HG03039 (cell line): Measurements from ENCODE around the gene LINGO3.
A peak's percentile ranks its signal among the peaks of the same experiment; 100 is the strongest.

Source experiments
- ATAC-seq: cut with Tn5 transposase; IDR thresholded peaks from one replicate; pipeline ENCODE4 v1.9.1; 2021; ENCODE audit warnings: mild to moderate bottlenecking, moderate library complexity; ENCODE audit not compliant: unreplicated experiment

The LINGO3 gene

DNA sequence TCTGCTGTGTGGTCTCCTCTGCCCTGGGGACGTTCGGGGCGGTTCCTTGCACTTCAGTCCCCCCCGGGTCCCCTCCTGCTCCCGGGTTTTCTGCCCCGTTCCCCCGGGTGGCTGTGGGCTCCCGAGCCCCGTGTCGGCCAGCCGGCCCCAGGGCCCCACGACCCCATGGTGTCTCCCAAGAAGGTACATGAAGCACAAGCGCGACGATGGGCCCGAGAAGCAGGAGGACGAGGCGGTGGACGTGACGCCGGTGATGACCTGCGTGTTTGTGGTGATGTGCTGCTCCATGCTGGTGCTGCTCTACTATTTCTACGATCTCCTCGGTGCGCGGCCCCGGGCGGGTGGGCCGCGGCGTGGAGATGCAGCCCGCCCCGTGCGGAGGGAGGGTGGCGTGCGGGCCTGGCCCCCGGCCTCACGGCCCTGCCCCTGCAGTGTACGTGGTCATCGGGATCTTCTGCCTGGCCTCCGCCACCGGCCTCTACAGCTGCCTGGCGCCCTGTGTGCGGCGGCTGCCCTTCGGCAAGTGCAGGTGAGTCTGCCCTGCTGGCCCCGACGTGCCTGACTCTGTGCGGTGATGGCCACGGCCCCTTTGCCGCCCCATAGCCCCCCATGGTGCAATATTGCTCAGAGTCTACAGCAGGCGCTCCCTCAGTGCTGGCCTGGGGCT, 31.8 kb upstream of the LINGO3 start:
- no peak for ATAC-seq

DNA sequence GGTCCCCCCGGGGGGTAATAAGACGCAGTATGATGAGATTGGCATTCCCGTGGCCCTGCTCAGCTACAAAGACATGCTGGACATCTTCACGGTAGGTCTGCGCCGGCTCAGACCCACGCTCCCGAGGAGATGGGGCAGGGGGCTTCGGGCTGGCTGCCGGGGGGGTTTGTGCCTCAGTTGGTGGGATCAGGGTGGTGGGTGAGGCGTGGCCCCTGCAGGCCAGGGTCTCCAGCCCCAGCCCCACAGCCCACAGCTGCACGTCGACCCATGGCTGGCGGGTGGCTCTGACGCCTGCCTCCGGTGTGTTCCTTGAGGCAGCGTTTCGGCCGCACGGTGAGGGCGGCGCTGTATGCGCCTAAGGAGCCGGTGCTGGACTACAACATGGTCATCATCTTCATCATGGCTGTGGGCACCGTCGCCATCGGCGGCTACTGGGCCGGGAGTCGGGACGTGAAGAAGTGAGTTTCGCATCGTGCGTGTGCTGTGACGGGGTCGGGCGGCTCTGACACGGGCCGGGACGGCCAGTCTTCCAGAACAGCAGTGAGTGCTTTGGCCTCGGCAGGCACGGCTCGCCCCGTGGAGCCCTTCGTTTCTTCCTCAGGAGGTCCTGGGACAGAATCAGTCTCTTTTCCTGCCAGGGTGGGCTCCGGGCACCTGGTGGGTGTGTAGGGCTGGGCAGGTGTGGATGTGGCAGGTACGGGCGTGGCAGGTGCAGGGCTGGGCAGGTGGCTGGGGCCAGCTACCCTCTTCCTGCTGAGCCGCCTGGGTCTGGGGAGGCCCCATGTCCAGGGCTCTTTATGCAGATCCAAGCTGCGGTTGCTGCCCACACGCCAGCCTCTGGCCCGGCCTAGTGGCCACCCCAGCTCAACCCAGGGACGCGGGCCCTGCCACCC, 31.0 kb upstream of the LINGO3 start:
- ATAC-seq = no peak

DNA sequence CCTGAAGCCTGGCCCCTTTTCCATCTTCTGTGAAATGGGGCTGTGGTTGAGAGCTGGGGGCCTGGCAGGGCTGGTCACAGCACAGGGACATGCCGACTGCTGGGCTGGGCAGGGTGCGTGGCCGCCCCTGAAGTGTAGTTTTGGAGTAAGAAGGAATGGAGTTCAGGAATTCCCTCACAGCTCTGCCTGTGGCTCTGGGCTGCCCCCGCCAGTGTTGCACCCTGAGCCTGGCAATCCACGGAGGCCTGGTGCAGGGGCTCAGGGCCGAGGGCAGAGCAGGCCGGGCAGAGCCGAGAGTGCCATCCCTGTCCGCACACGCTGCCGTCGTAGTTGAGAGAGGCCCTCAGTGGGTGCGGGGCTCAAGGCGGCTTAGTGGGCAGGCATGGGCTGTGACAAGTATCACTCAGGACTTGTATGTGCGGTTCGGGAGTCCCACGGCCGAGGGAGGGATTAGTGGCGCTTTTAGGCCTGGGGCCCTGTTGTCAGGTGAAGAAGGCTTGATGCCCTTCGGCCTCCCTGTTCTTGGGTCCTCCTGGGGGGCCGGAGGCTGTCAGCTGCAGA, 30.2 kb upstream of the LINGO3 start:
- ATAC-seq = no peak

DNA sequence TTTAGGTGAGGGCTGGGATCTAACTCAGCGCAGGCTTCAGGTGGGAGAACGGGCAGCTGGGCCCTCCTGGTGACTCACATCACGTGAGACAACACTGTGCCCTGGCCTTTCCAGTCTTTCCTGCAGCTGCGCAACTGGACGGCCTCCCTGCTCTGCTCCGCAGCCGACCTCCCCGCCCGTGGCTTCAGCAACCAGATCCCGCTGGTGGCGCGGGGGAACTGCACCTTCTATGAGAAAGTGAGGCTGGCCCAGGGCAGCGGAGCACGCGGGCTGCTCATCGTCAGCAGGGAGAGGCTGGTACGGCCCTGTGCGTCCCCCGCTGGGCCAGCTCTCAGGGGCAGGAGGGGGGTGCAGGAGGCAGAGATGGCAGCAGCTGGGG, 29.4 kb upstream of the LINGO3 start:
- no peak for ATAC-seq

DNA sequence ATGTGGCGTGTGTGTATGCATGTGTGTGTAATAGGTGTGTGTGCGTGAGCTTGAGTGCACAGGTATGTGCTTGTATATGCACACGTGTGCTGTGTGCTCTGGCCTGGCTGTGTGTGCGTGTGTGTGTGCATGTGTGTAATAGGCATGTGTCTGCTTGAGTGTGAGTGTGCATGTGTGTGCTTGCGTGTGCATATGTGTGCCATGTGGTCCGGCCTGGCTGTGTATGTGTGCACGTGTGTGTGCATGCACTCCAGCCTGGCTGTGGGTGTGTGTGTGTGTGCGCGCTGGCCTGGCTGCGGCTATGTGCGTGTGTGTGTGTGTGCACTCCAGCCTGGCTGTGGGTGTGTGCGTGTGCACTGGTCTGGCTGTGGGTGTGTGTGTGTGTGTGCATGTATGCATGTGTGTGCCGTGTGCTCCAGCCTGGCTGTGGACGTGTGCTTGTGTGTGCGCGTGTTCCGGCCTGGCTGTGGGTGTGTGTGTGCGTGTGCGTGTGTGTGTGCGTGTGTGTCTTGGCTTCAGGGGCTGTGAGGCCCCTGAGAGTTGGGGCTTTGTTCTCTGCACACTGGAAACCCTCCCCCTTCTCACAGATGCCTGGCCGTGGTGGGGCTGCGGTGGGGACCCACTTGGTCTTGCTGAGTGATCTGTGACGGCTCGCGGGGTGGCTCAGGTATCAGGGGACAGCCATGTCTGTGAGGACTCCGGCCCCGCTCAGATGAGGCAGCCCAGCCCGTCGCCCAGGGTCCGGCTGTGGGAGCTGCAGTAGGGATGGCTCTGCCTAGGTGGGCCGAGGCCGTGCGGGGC, 28.8 kb upstream of the LINGO3 start:
- ATAC-seq = no peak

DNA sequence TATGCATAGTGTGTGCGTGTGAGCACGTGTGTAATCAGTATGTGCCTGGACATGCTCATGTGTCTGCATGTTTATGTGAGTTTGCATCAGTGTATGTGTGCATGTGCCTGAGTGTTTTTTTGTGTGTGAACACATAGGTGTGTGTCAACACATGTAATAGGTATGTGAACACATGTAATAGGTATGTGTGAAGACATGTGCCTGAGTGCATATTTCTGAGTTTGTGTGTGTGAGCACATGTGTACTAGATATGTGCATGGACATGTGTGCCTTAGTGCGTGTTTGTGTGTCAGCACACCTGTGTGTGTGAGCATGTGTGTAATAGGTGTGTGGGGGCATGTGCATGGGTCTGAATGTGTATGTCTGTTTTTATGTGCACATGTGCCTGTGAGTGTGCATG, 27.9 kb upstream of the LINGO3 start:
- no peak for ATAC-seq

DNA sequence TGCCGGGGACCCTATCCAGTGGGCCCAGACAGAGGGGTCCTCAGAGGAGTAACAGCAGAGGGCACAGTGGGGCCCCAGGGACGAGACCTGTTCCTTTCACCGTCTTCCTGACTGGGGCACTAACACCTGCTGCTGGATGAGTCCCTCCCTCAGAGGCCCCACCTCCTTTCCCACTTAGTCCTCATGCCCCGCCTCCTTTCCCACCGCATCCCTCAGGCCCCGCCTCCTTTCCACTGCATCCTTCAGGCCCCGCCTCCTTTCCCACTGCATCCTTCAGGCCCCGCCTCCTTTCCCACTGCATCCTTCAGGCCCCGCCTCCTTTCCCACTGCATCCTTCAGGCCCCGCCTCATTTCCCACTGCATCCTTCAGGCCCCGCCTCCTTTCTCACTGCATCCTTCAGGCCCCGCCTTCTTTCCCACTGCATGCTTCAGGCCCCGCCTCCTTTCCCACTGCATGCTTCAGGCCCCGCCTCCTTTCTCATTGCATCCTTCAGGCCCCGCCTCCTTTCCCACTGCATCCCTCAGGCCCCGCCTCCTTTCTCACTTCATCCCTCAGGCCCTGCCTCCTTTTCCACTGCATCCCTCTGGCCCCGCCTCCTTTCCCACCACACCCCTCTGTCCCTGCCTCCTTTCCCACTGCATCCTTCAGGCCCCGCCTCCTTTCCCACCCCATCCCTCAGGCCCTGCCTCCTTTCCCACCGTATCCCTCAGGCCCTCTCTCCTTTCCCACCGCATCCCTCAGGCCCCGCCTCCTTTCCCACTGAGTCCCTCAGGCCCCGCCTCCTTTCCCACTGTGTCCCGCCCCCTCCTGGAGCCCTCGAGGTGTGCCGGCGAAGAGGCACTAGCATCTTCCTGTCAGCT, 27.3 kb upstream of the LINGO3 start:
- no peak for ATAC-seq

DNA sequence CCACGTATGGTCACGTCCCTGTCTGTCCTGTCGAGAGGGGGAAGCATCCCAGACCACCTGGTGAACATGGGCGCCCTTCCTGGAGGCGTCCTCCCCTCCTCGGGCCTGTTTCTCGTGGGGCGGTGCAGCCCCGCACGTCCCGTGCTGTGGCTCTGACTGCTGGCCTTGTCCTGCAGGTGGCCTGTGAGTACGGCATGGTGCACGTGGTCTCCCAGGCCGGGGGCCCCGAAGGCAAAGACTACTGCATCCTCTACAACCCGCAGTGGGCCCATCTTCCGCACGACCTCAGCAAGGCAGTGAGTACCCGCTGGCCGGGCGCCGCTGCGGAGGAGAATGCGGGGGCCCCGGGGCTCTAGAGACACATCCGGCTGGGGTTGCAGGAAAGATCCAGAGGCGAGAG, 26.5 kb upstream of the LINGO3 start:
- ATAC-seq = no peak

DNA sequence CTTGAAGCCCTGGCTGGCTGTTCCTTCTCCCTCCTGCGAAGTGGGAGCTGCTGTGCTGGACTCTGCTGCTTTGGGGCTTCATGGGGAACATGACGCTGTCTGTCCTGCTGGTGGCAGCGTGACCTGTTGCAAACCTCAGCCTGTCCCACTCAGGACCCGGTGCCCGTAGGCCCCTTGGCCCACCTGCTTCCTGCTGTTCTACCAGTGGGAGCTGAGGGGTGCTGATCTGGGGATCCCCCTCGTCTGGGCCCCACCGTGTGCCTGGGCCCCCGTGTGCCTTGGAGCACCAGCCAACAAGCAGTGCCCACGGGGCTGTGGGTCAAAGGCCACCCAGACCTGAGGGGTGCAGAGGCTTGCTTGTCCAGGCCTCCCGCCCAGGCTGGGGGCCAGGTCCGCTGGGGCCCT, 25.9 kb upstream of the LINGO3 start:
- ATAC-seq = no peak

DNA sequence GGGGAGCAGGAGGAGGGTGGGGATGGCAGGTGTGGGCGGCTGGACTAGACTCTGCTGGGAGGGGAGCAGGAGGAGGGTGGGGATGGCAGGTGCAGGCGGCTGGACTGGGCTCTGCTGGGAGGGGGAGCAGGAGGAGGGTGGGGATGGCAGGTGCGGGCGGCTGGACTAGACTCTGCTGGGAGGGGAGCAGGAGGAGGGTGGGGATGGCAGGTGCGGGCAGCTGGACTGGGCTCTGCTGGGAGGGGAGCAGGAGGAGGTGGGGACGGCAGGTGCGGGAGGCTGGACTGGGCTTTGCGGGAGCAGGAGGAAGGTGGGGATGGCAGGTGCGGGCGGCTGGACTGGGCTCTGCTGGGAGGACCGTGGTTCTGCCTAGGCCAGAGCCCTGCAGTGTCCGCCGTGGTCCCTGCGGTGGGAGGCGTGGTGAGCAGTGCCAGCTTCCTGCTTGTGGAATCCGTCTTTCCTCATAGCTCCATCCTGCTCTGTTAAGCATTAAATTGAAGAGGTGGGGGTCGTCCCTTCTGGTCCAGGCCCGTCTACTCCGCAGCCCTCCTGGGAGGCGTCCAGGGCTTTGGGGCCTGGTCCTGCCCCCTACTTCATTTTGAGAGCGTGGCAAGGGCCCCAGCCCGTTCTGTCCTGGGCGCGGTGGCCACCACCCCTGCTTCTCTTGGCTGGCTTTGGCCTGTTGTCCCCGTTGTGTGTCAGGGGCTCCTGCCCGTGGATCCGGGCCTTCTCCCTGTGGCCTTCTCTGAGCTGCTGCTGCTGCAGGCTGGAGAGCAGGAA, 25.3 kb upstream of the LINGO3 start:
- ATAC-seq = no peak

DNA sequence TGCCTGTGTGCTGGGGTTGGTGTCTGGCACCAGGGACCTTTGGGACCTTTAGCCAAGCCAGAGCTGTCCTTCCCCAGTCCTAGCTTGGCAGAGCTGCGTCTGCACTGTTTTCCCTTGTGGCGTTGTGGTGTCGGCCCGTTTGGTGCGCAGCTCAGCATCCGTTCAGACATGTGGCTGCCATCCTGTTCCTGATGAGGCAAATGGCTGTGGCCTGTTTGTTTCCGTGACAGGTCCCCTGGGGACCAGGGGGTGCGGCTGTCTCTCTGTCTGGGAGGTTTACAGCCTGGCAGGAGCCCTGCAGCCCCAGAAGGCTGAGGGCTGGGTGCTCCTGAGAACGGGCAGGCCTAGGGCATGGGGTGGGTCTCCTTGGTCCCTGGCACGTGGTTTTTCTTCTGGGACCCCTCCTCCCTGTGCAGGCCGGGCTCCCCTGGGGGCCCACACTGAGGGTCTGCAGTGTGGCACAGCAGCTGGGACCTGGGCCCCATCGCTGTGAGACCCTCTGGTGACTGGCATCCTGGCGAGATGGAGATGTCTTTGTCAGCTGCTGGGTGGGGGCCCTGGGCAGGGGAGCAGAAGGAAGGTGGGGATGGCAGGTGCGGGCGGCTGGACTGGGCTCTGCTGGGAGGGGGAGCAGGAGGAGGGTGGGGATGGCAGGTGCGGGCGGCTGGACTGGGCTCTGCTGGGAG, 24.5 kb upstream of the LINGO3 start:
- no peak for ATAC-seq

DNA sequence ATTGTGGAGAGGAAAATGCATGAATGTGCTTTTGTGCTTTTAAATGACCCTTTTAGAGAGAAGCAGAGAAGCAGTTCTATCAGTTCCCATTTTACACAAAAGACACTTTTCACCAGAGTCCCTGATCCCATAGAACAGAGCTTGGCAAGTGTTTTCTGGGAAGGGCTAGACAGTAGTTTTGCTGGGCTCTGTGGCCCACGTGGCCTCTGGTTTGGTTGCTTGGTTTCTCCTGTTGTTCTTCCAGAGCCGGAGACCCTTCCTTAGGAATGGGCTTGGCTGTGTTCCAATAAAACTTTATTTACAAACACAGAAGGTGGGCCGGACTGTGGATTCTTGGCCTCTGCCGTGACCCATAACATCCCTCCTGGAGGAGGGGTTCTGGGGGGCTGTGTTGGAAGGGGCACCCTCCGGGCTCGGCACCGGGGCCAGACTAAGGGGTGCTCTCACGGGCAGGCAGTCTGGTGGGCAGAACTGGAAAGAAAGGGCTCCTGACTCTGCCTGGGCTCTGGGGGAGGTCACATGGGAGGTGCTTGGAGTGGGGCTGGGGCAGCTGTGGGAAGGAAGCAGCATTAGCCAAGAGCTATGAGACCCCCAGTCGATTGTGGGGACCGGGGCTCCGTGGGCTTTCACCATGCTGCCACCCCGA, 23.8 kb upstream of the LINGO3 start:
- no peak for ATAC-seq

DNA sequence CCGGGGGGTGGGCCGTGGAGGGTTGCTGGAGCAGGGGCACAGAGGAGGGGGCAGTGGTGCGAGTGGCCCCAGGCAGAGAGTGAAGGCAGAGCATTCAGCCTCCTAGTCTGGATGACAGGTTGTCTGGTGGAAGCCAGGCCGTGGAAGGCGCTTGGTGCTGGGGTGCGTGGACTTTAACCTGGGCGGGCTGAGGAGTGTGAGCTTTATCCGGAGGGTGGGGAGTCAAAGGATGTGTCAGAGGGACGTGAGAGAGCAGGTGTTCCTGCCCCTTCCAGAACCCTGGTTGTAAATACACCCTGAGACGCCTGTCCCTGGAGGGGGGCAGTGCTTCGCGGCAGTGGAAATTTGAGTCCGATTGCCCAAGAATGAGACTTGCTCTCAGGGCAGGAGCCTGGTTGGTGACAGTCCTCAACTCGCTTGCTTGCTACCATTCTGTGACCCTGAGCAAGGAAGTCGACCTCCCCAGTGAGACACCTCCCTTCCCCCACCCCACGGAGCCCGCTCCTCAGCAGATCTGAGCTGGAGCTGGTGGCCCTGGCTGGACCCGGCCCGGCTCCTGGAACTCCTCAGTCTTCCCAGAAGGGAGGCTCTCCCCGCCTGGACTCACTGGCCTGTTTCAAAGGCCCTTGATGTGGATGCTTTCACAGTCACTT, 22.8 kb upstream of the LINGO3 start:
- no peak for ATAC-seq

DNA sequence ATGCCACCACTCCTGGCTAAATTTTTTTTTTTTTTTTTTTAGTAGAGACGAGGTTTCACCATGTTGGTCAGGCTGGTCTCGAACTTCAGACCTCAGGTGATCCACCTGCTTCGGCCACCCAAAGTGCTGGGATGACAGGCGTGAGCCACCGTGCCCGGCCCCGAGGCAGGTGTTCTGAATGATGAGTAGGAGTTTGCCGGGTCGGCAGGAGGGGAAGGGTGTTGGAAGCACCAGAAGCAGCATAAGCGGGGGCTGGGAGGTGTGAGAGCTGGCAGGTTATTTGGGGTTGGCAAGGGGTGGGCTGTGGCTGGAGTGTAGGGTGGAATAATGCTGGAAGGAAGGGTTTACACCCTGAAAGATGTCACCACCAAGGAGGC, 22.3 kb upstream of the LINGO3 start:
- ATAC-seq = no peak

DNA sequence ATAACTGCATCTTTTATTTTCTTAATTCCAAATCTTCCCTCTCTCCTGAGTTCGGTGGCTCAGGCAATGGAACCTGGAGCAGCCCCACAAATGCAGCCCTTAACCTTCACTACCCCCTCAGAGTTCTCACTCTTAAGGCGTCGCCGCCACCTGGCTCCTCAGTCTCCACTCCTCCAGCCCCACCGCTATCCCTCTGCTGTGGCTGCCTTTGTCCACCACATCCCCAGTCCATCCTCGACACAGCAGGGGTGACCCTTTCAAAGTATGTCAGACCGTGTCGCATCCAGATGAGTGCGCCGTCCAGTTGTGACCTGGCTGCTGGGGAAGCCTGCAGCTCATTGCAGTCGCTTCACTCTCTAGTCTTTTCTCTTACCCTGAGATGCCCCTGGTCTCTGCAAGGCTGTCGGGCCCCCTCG, 21.6 kb upstream of the LINGO3 start:
- no peak for ATAC-seq

DNA sequence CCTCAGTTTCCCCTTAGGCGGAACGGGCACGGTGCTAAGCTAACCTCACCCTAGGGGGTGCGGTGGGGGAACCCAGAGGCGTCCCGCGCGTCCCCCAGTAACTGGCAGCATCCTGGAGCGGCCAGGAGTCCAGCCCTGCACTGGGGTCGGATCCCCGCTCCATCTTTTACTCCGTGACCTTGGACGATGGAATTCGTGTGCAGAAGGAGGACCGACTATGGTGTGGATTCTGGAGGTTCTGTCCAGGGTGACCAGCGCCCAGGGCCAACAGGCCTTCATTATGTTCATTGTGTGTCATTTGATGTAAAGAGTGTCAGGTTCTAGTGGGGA, 21.2 kb upstream of the LINGO3 start:
- peak; percentile 4 for ATAC-seq

DNA sequence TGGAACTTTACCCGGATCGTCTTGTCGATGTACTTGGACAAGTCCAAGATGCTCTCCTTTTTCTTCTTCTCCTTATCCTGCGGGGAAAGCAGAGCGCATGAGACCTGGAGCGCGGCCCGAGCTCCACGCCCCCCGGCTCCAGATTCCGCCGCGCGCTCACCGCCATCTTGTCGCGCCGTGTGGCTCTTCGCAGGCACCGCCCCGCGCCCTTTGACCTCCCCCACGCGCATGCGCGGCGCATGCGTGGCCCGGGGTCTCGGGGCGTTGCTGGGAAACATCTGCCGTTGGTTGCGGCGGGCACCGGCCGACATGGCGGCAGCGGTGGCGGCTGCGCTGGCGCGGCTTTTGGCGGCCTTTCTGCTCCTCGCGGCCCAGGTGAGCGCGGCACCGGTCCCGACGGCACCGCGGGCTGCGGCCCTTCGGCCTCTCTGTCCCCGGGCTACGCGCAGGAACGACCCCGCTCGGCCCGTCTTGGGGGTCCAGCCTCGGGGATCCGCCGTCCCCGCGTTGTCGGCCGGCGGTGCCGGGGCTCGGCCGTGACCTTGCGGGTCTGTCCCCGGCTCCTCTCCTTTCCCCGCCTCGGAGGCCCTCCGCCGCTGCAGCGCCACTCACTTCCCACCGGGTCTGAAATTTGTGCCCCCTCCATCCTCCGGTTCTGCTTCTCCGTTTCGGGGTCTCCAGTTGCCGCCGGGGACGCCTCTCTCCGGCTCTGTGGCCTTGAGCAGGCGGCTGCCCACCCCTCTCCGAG, 20.6 kb upstream of the LINGO3 start, which contains the start of the genes LSM7 and SPPL2B:
TSS of gene LSM7 (minus strand) at position 186 of the 748 bp plus-strand sequence. CDS start at position 166, 20 bp downstream.
TSS of gene SPPL2B (plus strand) at position 284 of the 748 bp plus-strand sequence. CDS start at position 310, 26 bp downstream.
- peak; percentile 63 for ATAC-seq
